ENCODE data around the gene GCN1. TPM values are rescaled to one million over a fixed set of nuclear protein-coding genes. Genes with fewer than 3 reads are reported as not detected.
"Not testable (repeated sequence)": the region's sequence is repeated elsewhere in the genome, so short reads cannot be mapped to it uniquely, and the experiment has no call there.

Gene GCN1
- total RNA-seq, 4 donors from 2014 or later: 50.5 to 106 (median 64.3) TPM

- H3K36me3 ChIP-seq: no peaks in the 10 kb centered on the region
- H3K4me1 ChIP-seq: peaks cover 4 to 14% of the 10 kb centered on the region in 2 donors
- H3K27ac ChIP-seq: peak overlapping the region; percentile 40 to 80
- H3K4me3 ChIP-seq: peak overlapping the region; percentile 75 to 93
- no peak for DNase-seq
- TF ChIP-seq CTCF (IDR thresholded peaks at IDR 0.05): no peak
- TF ChIP-seq POLR2A (IDR thresholded peaks at IDR 0.05): no peak
- no peaks in the 10 kb centered on the region for H3K9me3 ChIP-seq
- intact Hi-C loops (cut with DNase I; ENCODE audit: low total_unique reads): no loop called here
- no peaks in the 10 kb centered on the region for H3K27me3 ChIP-seq
Measured at GRCh38 chr12:120194226-120194533, 335 bp downstream of the GCN1 start.

- intact Hi-C loops (cut with DNase I; ENCODE audit: low total_unique reads); H3K27ac ChIP-seq; H3K36me3 ChIP-seq; DNase-seq; H3K9me3 ChIP-seq; H3K27me3 ChIP-seq: not testable (repeated sequence)
- Histone ChIP-seq H3K4me3 (peak overlapping the region in 1 of 2 donors; percentile 93), H3K4me1 (peaks cover 0 to 14% of the 10 kb centered on the region in 2 donors)
Measured at GRCh38 chr12:120193286-120193685, 1.2 kb downstream of the GCN1 start.

- H3K27ac ChIP-seq: no peak overlapping the region
- no peaks in the 10 kb centered on the region for H3K36me3 ChIP-seq
- H3K4me1 ChIP-seq: peaks cover 0 to 14% of the 10 kb centered on the region in 2 donors
- DNase-seq: no peak
- intact Hi-C loops (cut with DNase I; ENCODE audit: low total_unique reads): no loop called here
- no peak overlapping the region for H3K4me3 ChIP-seq
- TF ChIP-seq POLR2A (IDR thresholded peaks at IDR 0.05) (no peak), CTCF (IDR thresholded peaks at IDR 0.05) (no peak)
- H3K9me3 ChIP-seq: no peaks in the 10 kb centered on the region
- no peaks in the 10 kb centered on the region for H3K27me3 ChIP-seq
Measured at GRCh38 chr12:120190985-120191480, 3.5 kb downstream of the GCN1 start.

- Histone ChIP-seq H3K4me3 (no peak overlapping the region), H3K36me3 (no peaks in the 10 kb centered on the region), H3K27me3 (no peaks in the 10 kb centered on the region), H3K27ac (no peak overlapping the region), H3K9me3 (no peaks in the 10 kb centered on the region), H3K4me1 (peaks cover 0 to 14% of the 10 kb centered on the region in 2 donors)
- DNase-seq: no peak
- intact Hi-C loops (cut with DNase I; ENCODE audit: low total_unique reads): no loop called here
- TF ChIP-seq POLR2A (IDR thresholded peaks at IDR 0.05) (no peak), CTCF (IDR thresholded peaks at IDR 0.05) (no peak)
Measured at GRCh38 chr12:120190386-120190785, 4.1 kb downstream of the GCN1 start.

GRCh38 chr12:120186654-120187053 lies 7.9 kb downstream of the GCN1 start:
- Histone ChIP-seq H3K27me3 (no peaks in the 10 kb centered on the region), H3K36me3 (no peaks in the 10 kb centered on the region), H3K4me3 (no peak overlapping the region), H3K9me3 (no peaks in the 10 kb centered on the region), H3K4me1 (no peaks in the 10 kb centered on the region), H3K27ac (no peak overlapping the region)
- no peak for TF ChIP-seq CTCF (IDR thresholded peaks at IDR 0.05)
- no peak for TF ChIP-seq POLR2A (IDR thresholded peaks at IDR 0.05)
- intact Hi-C loops (cut with DNase I; ENCODE audit: low total_unique reads): no loop called here
- DNase-seq: no peak

- H3K9me3 ChIP-seq: no peaks in the 10 kb centered on the region
- no peaks in the 10 kb centered on the region for H3K4me1 ChIP-seq
- no peak for DNase-seq
- H3K4me3 ChIP-seq: no peak overlapping the region
- no peak overlapping the region for H3K27ac ChIP-seq
- H3K27me3 ChIP-seq: no peaks in the 10 kb centered on the region
- intact Hi-C loops (cut with DNase I; ENCODE audit: low total_unique reads): no loop called here
- TF ChIP-seq POLR2A (IDR thresholded peaks at IDR 0.05) (no peak), CTCF (IDR thresholded peaks at IDR 0.05) (no peak)
- H3K36me3 ChIP-seq: no peaks in the 10 kb centered on the region
Measured at GRCh38 chr12:120183211-120183631, 11.3 kb downstream of the GCN1 start.
